ENCODE data around the gene LEFTY2. TPM values are rescaled to one million over a fixed set of nuclear protein-coding genes. Genes with fewer than 3 reads are reported as not detected.

The LEFTY2 gene
- total and polyA plus RNA-seq, 2 of the 4 experiments (the other 2 are of a cell fraction), result not detected

GRCh38 chr1:225953315-225953714, 12.3 kb upstream of the LEFTY2 start:
- intact Hi-C loops (cut with micrococcal nuclease) (no loop called here), dilution Hi-C loops (cut with HindIII; ENCODE audit: low sequenced_read_pairs, unreplicated experiment) (no loop called here), in situ Hi-C loops (cut with MboI; ENCODE audit: low sequenced_read_pairs) (no loop called here)
- H3K36me3 ChIP-seq (ENCODE audit: control insufficient read depth, insufficient read depth, low read length), result no peaks in the 10 kb centered on the region
- H3K14ac ChIP-seq (replicated peaks; ENCODE audit: low read depth, low read length), result no peak overlapping the region
- H3K4me1 ChIP-seq (ENCODE audit: control insufficient read depth, insufficient read depth, low read length), result no peaks in the 10 kb centered on the region
- H3K4ac ChIP-seq (ENCODE audit: low read depth, low read length), result no peak overlapping the region
- H3K56ac ChIP-seq (ENCODE audit: extremely low read depth, insufficient read depth, low read length), result no peak overlapping the region
- no peak for TF ChIP-seq SMC3 (IDR thresholded peaks at IDR 0.05; ENCODE audit: low read depth, low read length)
- TF ChIP-seq POLR2A (IDR thresholded peaks at IDR 0.05; ENCODE audit: low read depth, low read length), result no peak
- TF ChIP-seq RAD21 (IDR thresholded peaks at IDR 0.05; ENCODE audit: low read length), result no peak
- no peak for TF ChIP-seq BHLHE40 (IDR thresholded peaks at IDR 0.05; ENCODE audit: low read depth, low read length)
- no peak for TF ChIP-seq USF2 (IDR thresholded peaks at IDR 0.05; ENCODE audit: low read depth, low read length)
- no peak overlapping the region for H2BK20ac ChIP-seq (ENCODE audit: low read depth, low read length)
- H3K27ac ChIP-seq (ENCODE audit: insufficient read depth, low read length), result no peak overlapping the region
- H3K9me3 ChIP-seq (ENCODE audit: control insufficient read depth, insufficient read depth, low read length), result no peaks in the 10 kb centered on the region
- POLR2A ChIA-PET (ENCODE audit: unreplicated experiment), result no interaction called here
- H3K9ac ChIP-seq (ENCODE audit: low read depth, low read length), result no peak overlapping the region
- WGBS, 2 experiments (ENCODE audit: extremely low coverage in 2 of 2, insufficient read length in 1 of 2), result 76% methylated on average over 2 of the region's 4 CpGs; no CpG with 5 or more reads in 1 of the 2 experiments
- no peak overlapping the region for H4K91ac ChIP-seq (ENCODE audit: insufficient read depth, low read depth, low read length)
- no peak overlapping the region for H3K4me3 ChIP-seq (ENCODE audit: insufficient read depth, low read depth, low read length)
- no peak overlapping the region for H4K5ac ChIP-seq (ENCODE audit: low read depth, low read length)
- H2AK5ac ChIP-seq (ENCODE audit: low read depth, low read length), result no peak overlapping the region
- no peak overlapping the region for H3K18ac ChIP-seq (ENCODE audit: low read depth, low read length)
- CTCF ChIA-PET, result interaction anchor here (0.7 to 1.2 kb wide), 2 partner anchors 10 to 479 kb away, joined by 3 read pairs; no protein-coding TSS in a partner anchor
- H2AK9ac ChIP-seq (replicated peaks; ENCODE audit: low read depth, low read length, poor library complexity), result no peak overlapping the region
- H3K27me3 ChIP-seq (ENCODE audit: control insufficient read depth, insufficient read depth, low read length), result peaks cover 29% of the 10 kb centered on the region
- H2BK15ac ChIP-seq (ENCODE audit: low read depth, low read length), result no peak overlapping the region
- H3K9me1 ChIP-seq (ENCODE audit: insufficient read depth, low read length), result no peaks in the 10 kb centered on the region; the same call in 1 of the 2 replicates
- H2AFZ ChIP-seq (replicated peaks; ENCODE audit: low read length, poor library complexity), result no peak overlapping the region
- no peak overlapping the region for H3K23ac ChIP-seq (ENCODE audit: low read depth, low read length)
- ATAC-seq (ENCODE audit: low read depth) (no peak), DNase-seq (no peak)
- no peak overlapping the region for H4K8ac ChIP-seq (ENCODE audit: low read depth in 2 of 2, low read length in 2 of 2)
- no peaks in the 10 kb centered on the region for H4K20me1 ChIP-seq (ENCODE audit: insufficient read depth, low read length)
- H2BK120ac ChIP-seq (ENCODE audit: low read depth, low read length), result no peak overlapping the region
- H2BK5ac ChIP-seq (ENCODE audit: low read depth, low read length, poor library complexity, severe bottlenecking), result no peak overlapping the region
- H3K79me1 ChIP-seq (ENCODE audit: low read depth in 1 of 2, low read length in 2 of 2), result no peaks in the 10 kb centered on the region
- no peak overlapping the region for H3K4me2 ChIP-seq (ENCODE audit: low read depth, low read length)
- no TSS peak for BruUV-seq (replicated peaks)
